Stimulated activated CD4-positive, alpha-beta T cell treated with anti-CD3 and anti-CD28 coated beads, Interleukin-4, amount 100 ng/mL, for 24 hours (primary cell): Measurements from ENCODE around the gene ANXA2R.
"Not testable (repeated sequence)": the region's sequence is repeated elsewhere in the genome, so short reads cannot be mapped to it uniquely, and the experiment has no call there.

Experiments used
- DNase-seq: peaks from one replicate; pipeline ENCODE4 v3.0.0-alpha.2; 2020

The ANXA2R gene

DNA sequence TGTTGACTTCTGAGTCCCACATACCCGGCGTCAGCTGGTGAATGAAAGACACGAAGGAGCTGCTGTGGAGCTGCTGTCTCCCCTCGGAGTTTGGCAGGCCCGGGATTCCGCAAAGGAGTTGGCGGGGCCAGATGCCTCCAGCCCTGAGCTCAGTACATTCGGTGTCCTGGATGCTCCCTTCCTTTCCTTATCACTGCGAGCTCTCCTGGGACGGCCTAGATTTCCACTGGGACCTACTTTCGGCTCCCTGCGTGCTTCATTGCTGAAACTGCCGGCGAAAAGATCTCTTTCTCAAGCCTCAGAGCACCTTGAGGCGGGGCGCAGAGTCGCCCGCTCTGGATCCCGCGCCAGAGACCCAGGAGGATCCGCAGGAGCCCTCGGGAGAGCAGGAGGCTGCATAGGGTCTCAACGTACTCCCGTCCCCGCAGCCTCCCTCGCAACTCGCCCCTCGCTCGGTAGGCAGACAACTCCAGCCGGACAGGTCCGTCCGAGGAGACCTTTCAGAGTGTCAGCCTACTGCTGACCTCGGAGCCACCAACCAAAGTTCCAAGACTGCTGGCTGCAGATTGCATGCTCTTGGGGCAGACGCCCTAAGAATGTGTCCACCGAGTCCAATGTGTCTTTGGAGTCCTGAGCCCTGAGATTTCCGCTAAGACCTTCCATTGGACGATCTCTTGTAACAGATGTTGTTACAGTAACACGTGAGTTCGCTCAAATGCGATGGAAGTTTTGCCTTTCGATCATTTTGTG is 6.1 kb downstream of the ANXA2R start:
- no peak for DNase-seq

DNA sequence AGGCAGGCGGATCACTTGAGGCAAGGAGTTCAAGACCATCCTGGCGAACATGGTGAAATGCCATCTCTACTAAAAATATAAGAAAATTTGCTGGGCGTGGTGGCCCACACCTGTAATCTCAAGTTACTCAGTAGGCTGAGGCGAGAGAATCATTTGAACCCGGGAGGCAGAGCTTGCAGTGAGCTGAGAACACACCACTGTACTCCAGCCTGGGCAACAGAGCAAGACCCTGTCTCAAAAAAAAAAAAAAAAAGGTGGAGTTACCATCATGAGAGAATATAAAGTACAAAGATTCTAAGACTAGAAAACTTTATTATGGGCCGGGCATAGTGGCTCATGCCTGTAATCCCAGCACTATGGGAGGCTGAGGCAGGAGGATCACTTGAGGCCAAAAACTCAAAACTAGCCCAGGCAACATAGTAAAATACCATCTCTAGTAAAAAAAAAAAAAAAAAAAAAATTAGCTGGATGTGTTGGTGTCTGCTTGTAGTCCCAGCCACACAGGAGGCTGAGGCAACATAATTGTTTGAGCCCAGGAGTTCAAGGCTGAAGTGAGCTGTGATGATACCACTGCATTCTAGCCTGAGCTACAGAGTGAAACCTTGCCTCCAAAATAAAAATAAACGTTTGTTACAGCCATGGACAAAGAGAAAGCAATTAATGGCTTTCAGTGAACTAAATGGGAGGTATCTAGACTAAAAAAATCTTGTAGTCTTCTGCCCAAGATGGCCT is 12.9 kb downstream of the ANXA2R start:
- no peak for DNase-seq

DNA sequence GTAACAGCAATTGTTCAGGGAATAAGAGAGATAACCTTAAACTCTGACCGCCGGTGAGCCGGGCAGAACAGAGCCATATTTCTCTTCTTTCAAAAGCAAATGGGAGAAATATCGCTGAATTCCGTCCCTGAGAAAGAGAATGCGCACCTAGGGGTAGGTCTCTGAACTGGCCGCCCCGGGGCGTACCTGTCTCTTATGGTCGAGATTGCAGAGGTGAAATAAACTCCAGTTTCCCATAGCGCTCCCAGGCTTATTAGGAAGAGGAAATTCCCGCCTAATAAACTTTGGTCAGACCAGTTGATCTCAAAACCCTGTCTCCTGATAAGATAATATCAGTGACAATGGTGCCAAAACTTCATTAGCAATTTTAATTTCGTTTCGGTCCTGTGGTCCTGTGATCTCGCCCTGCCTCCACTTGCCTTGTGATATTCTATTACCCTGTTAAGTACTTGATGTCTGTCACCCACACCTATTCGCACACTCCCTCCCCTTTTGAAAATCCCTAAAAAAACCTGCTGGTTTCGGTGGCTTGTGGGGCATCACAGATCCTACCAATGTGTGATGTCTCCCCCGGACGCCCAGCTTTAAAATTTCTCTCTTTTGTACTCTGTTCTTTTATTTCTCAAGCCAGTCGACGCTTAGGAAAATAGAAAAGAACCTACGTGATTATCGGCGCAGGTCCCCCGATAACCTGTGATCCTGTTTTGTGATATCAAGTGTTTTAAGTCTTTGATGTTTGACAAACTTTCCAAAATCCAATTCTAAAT is 14.8 kb downstream of the ANXA2R start:
- DNase-seq, result not testable (repeated sequence)

DNA sequence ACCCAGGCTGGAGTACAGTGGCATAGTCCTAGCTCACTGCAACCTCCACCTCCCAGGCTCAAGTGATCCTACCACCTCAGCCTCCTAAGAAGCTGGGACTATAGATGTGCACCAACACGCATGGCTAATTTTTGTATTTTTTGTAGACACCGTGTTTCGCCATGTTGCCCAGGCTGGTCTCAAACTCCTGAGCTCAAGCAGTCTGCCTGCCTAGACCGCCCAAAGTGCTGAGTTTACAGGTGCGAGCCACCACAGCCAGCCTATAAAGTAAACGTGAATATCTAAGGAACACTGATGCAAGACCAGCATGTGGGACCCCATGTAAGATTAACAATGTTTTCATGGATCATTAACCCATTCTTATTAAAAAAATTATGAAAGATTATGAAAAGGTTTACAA is 15.9 kb downstream of the ANXA2R start:
- no peak for DNase-seq

DNA sequence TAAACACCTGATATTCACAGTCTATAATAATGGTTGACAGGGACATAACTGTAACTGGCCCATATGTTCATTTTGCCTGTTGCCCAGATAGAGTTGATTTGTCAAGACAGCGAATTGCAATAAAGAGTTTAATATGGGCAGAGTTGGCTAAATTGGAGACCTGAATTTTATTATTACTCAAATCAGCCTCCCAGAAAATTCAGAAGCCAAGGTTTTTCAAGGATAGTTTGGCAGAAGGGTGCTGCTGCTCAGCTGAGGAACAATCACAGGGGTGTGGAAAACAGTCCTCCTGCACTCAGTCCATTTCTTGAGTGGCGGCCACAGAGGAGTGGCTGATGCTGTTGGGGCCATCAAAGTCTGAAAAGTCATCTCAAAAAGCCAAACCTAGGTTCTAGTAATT is 19.0 kb downstream of the ANXA2R start:
- DNase-seq, result no peak

DNA sequence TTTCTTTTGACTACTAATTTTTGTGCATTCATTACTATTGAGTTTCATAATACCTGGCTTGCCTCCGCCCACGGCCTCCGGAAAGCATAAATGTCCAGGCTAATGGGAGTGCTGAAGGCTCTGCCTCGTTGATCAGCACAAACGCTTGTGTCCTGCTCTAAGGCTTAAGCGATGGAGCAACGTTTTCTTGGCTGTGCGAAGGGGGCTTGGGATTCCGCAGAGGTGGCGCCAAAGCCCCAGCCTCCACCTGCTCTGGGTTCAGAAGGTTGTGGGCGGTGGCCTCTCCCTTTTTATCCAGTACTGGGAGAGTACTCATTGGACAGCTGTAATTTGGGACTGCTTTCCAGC is 19.7 kb downstream of the ANXA2R start:
- peak; percentile 27 for DNase-seq

DNA sequence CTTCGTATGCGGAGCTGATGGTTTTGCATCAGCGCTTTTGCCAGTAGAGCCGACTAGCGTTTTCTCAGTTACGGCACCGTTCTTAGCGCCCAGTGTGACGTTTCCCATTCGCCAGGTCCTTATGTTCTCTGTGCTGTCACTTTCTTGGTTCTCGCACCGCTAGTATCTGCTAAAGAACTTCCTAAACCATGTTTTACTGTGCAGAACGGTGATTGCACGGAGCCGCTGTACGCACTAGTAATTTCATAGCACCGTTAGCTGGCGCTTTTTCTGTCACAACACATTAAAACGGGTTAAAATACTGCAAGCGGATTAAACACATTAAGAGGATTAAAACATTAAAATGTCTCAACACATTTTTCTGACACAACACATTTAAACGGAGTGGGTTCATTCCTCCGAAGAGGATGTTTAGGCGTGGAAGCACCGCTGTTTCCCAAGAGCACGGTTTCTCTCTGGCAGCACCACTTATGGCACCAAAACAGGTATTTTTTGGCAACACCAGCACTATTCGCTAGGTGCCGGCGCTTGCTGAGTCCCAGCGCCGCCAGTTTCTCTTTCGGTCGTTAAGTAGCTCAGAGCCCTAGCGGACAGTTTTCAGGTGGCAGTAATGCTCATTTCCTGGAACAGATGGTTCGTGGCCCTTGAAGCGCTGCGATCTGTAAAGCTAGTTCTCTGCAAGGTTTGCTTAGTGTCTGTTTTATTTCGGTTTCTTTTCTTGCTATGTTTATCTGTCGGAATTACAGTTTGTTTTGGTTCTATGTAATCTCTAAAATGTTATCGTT is 20.3 kb downstream of the ANXA2R start:
- DNase-seq, result peak; percentile 88

DNA sequence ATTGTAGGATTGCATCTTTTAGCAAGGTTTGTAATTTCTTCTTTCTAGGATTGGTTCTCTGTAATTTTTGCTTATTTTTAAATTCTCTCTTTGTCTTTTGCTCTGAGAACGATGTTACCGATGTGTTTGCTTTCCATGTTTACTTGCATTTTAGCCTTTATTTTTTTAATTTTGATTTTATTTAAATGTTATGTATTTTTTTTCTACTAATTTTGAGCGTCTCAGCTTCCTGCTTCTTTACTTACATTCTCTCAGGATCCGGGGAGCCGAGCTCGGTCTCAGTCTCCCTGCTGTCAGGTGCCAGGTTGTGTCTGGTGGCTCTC is 20.9 kb downstream of the ANXA2R start:
- DNase-seq, result no peak

DNA sequence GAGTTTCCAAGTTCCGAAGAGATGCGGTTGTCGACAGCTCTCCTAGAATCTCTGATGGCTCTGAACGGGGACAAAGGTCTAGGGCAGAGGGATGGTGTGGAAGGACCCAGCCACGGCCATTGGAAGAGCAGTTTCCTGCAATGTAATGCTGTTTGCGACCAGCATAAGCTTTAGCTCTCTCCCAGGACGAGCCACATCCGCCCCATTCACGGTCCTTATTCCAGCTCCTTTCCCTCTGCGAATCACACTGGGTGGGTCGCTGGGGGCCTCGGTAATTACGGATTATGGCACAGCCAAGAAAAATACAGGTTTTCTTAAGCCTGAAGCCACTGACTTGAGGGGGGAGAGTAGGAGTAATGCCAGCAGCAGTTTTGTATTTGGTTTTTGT is 22.7 kb downstream of the ANXA2R start:
- DNase-seq, result no peak

DNA sequence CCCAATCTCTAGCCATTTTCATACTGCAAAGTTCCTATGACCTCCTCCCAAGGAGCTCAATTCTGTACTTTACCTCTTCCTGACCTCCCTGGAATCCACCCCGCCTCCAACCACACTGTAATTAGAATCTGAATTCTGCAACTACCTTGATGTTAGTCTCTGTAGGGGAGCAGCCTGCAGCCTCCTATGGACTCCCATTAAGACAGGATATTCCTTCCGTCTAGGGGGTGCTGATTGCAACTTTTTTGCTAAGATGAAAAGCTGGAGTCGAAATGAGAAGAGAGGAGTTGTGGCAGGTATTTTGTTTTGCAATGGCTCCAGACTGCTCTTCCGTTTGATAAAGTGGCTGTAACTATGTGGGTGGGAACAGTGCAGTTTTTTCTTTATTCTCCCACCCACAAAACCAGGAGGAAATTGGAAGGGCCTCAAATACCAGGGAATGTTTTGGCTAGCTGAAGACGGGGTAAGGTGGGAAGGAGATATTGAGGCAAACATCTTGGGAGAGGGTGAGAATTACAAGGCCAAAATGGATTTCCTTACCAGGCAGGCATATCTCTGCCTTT is 23.8 kb downstream of the ANXA2R start:
- no peak for DNase-seq

DNA sequence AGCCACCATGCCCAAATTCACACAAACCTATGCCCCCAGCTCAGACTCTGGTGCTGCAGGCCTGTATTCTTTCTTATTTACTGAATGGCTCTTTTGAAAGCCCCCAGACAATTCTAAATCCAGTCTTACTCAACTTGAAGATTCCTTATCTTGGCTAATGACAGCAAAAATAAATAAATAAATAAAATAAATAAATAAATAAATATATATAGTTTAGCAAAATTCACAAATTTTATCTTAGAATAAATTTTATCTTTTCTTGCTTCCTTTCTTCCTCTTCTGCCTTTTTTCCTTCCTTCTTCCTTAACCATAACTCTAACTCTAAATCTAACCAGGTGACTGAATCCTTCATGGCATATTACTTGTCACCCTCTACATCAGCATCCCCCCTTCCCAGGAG is 25.6 kb downstream of the ANXA2R start:
- no peak for DNase-seq

DNA sequence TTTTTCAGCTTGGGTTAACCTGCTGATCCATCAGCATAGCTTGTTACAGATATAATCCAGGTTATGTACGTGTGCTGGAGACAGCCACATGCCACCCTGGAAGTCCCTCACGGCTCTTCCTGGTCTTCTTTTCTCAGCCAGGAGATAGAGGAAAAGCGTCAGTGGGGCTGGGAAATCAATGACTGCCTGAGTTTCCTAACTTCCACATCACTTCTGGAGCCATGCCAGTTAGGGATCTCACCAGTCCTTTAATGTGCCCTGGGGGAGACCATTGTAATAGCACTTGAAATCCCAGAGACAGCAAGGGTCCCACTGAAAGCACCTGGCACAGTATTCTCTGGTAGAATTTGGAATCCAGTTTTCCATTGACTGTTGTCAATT is 29.2 kb downstream of the ANXA2R start:
- no peak for DNase-seq

DNA sequence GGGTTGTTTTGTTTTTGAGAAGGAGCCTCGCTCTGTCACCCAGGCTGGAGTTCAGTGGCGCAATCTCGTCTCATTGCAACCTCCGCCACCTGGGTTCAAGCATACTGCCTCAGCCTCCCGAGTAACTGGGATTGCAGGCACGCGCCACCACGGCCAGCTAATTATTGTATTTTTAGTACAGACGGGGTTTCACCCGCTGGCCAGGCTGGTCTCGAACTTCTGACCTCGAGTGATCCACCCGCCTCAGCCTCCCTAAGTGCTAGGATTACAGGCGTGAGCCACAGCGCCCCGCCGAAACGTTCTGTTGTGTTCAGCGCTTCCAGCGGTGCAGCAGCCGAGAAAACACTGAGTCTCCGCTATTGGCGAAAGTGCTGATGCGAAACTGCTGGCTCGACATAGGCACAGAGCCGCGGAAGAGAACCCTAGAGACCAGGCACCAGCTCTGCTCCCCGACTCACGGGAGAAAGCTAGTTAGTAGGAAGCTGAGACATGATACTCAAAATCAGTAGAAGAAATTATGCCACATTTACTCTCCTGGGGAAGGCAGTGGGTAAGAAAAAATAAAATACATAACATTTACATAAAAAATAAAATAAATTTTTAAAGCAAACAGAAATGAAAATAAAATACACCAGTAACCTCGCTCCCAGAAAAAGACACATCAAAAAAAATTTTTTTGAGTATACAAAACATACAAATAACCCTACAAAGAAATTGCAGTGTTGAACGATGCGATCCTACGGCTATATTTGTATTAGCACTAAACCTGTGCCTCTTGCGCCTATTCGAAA is 31.6 kb downstream of the ANXA2R start:
- DNase-seq, result peak; percentile 93

DNA sequence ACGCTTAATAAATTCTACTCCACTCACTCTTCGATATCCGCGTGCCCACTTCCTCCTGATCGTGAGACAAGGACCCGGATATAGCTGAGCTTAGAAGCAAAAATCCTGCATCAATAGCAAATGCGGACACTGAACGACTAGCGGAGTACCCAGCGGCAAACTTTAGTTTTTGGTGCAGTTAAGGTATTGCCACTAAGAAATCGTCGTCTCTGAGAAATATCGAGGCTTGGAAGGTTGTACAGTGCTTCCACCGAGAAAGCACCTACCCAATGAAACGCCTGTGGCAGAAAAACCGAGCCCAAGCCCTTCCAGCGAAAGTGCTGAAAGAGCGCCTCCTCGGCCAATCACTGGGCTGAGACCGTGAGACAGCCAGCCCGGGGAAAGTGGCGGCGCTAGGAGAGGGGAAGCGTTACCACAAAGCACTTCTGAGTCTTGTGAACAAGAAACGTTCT is 32.2 kb downstream of the ANXA2R start:
- DNase-seq, result peak; percentile 85

DNA sequence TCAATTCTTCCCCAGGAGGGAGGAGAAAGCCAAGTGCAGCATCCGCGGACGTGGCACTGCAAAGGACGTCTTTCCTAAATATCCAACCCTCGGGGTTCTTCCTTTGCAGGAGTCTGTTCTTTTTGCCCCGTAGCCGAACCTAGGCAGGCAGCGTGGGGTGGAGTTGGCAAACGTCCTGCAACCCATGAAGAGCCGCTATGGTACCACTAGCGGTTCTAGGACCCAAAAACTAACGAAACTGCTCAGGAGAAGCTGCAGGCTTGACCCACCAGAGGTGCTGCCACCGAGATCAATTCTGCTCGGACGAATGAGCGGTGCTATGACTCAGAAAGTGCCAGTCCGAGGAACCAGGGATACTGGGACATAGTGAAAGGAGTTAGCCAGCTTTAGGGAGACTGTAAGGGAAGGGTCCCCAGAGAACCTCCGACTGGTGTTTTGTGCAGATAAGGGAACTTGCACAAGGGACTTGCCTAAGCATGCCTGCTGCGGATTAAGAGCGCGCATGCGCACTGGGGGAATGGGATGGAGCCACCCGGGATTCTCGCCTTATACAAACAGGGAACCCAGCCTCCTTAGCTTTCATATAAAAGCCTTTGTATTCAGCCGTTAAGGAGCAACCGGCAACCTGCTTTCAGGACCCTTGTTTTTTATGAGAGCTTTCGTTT is 32.7 kb downstream of the ANXA2R start:
- DNase-seq, result peak; percentile 81

DNA sequence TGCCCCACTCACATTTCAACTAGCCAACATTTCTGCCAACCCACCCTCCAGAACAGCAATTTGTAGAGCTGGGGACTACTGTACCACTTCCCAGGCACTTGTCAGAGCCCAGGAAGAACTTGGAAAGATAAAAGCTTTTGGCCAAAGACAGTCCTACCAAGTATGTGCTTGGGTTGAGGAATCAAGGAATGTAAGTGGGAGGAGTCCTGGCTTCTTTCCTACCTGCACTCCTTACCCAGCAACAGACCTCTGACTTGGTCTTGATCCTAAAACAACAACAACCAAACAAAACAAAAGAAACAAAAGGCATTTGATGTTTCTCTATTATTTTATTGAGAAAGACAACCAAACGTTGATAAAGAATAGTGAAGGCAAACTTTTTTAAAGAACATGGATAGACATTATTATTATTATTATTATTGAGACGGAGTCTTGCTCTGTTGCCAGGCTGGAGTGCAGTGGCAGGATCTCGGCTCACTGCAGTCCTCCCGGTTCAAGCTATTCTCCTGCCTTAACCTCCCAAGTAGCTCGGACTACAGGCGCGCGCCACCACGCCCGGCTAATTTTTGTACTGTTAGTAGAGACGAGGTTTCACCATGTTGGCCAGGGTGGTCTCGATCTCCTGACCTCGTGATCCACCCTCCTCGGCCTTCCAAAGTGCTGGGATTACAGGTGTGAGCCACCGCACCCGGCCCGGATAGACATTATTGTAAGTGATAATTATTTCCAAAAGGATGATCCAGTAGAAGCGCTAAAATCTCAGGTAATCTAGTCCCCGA is 33.5 kb downstream of the ANXA2R start:
- DNase-seq, result no peak

DNA sequence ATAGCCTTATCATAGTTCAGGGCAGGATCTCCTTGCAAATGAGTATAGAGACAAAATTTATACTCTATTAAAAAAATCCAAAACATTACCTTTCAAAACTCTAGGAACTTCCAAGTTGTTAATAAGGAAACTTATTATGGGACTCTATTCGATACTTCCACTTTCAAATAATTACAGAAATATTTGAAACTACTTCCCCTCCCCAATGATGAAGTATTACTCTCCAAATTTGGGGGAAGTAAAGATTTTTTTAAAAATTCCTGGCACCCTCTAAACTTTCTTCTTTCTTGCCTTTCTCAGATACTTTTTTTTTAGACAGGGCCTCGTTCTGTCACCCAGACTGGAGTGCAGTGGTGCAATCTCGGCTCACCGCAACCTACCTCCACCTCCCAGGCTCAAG is 35.1 kb downstream of the ANXA2R start:
- no peak for DNase-seq

DNA sequence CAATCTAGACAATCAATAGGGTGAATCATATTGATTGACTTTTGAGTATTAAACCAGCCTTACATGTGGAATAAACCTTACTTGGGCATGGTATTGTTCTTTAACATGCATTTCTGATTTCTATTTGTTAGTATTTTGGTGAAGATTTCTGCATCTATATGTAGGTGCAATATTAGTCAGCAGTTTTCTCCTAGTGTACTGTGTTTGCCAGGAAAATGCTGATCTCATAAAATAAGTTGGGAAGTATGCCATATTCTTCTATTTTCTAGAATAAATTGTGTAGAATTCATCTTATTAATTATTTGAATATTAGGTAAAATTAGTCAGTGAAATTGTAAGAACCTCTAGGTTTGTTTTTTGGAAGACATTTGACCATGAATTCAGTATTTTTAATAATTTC is 38.4 kb downstream of the ANXA2R start:
- no peak for DNase-seq

DNA sequence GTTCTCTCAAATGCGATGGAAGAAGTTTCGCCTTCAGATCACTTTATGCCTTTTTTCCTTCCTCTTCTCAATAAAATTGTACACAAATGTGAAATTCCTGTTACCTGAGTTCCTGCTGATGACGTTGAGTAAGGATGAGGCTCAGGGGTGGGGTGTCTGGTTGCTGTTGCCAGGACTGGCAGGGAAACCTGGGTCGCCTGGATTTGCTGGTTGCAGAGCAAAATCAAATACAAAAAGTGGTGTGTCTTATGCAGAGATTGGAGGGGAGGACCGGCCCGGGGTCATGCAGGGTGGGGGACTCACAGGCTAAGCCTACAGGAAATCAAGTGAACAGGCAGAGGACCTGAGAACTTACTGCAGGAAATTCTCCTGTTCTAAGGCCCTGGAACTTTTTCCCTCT is 39.2 kb downstream of the ANXA2R start:
- DNase-seq, result no peak

DNA sequence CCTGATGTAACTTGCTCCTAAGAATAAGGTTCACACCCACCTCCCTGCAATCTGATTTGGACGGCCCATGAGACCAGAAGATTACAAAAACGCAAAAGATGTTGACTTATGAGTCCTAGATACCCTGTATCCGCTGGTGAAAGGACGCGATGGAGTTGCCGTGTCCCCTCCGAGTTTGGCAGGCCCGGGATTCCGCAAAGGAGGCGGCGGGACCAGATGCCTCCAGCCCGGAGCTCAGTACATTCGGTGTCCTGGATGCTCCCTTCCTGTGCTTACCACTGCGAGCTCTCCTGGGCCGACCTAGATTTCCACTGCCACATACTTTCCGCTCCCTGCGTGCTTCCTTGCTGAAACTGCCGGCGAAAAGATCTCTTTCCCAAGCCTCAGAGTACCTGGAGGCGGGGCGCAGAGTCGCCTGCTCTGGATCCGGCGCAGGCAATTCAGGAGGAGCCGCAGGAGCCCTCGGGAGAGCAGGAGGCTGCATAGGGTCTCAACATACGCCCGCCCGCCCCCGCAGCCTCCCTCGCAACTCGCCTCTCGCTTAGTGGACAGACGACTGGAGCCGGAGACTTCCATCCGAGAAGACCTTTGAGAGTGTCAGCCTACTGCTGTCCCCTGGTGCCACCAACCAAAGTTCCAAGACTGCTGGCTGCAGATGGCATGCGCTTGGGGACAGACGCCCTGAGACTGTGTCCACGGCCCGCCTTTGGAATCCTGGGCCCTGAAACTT is 39.8 kb downstream of the ANXA2R start:
- no peak for DNase-seq
